Spleen (tissue), 11 donors: ENCODE data around the gene ZNF837. TPM values are rescaled to one million over a fixed set of nuclear protein-coding genes. Genes with fewer than 3 reads are reported as not detected.

Experiments used
- DNase-seq: peaks from one replicate; pipeline ENCODE4 v3.0.0-alpha.2; 2020
- H3K27ac ChIP-seq, 8 donors: fragments of 200-600 bp; sonication (generic) in 7 of 8; 1 replicate in 4 of 8; 2 replicates in 4 of 8; pipeline versions ENCODE4 v1.5.0 to v1.8.0; 2016 to 2021; ENCODE audit warnings: inconsistent platforms in 4 of 8, mild to moderate bottlenecking in 4 of 8, moderate library complexity in 1 of 8
- H3K27me3 ChIP-seq, 7 donors: fragments of 200-600 bp; sonication (generic) in 6 of 7; replicated peaks in 1 of 7; 1 replicate in 4 of 7; 2 replicates in 3 of 7; pipeline versions ENCODE4 v1.5.0 to v1.8.0; 2016 to 2021; ENCODE audit warnings: inconsistent platforms in 3 of 7, mild to moderate bottlenecking in 1 of 7
- H3K36me3 ChIP-seq, 6 donors: fragments of 200-600 bp; sonication (generic) in 5 of 6; 1 replicate in 4 of 6; 2 replicates in 2 of 6; pipeline versions ENCODE4 v1.5.0 to v1.8.0; 2016 to 2021; ENCODE audit warnings: inconsistent platforms in 2 of 6
- H3K4me1 ChIP-seq, 6 donors: fragments of 200-600 bp; sonication (generic) in 5 of 6; 1 replicate in 3 of 6; 2 replicates in 3 of 6; pipeline versions ENCODE4 v1.5.0 to v1.8.0; 2016 to 2021; ENCODE audit warnings: inconsistent platforms in 3 of 6
- H3K4me3 ChIP-seq, 8 donors: fragments of 200-600 bp; sonication (generic) in 7 of 8; 1 replicate in 4 of 8; 2 replicates in 4 of 8; pipeline versions ENCODE4 v1.5.0 to v1.8.0; 2016 to 2021; ENCODE audit warnings: inconsistent platforms in 4 of 8, mild to moderate bottlenecking in 4 of 8, moderate library complexity in 2 of 8
- H3K9me3 ChIP-seq, 8 donors: fragments of 200-600 bp; sonication (generic) in 7 of 8; 1 replicate in 4 of 8; 2 replicates in 4 of 8; pipeline versions ENCODE4 v1.5.0 to v1.8.0; 2016 to 2021; ENCODE audit warnings: inconsistent platforms in 4 of 8
- POLR2A ChIP-seq, 3 donors: fragments of 450-650 bp; IDR thresholded peaks; one replicate each; pipeline ENCODE4 v1.5.1; 2017; ENCODE audit warnings: antibody characterized with exemption in 3 of 3, mild to moderate bottlenecking in 1 of 3
- POLR2AphosphoS5 ChIP-seq, 3 donors: sonication (generic); formaldehyde crosslinking; IDR thresholded peaks; one replicate each; pipeline ENCODE4 v1.5.1; 2017; ENCODE audit warnings: antibody characterized with exemption in 3 of 3
- WGBS, 5 donors: extraction: QIAGEN DNeasy Blood & Tissue Kit in 3 of 5; methylation state at CpG; one replicate each; pipeline versions ENCODE4 v1.1.5 to v1.1.7; 2013 to 2018; 5-methylcytosine and 5-hydroxymethylcytosine counted together
- intact Hi-C: fragments of 100-400 bp; cut with DNase I; formaldehyde crosslinking; loops from one replicate; pipeline ENCODE4 v1.15.0; 2023; ENCODE audit warnings: low total_unique reads
- polyA plus RNA-seq, 3 donors: library from polyadenylated mRNA; stranded (reverse); fragments of 200-250 nt; gene quantifications; one replicate each; pipeline ENCODE4 v1.2.1, GENCODE V29; 2013
- total RNA-seq, 7 donors: library from RNA; depleted of rRNA in 3 of 7; stranded (reverse); fragments of >200 nt in 3 of 7; fragmentation: NEBNext Ultra II Directional in 4 of 7; extraction: Animal tissue kit (Norgen Biotek cat#: 25700) in 4 of 7; gene quantifications; one replicate each; pipeline versions ENCODE4 v1.1.0 to v1.2.1, GENCODE V29; 2016 to 2021
- TF ChIP-seq, protein P1 (sequence below), 11 experiments: fragments of 200-600 bp in 7 of 11; fragments of 450-650 bp in 4 of 11; sonication (generic) in 4 of 11; IDR thresholded peaks in 8 of 11; conservative IDR thresholded peaks in 3 of 11; 1 replicate in 7 of 11; 2 replicates in 4 of 11; pipeline versions ENCODE4 v1.4.0 to v1.8.0; 2016 to 2021; ENCODE audit warnings: antibody characterized with exemption in 11 of 11, inconsistent platforms in 4 of 11, mild to moderate bottlenecking in 1 of 11
- donor health status: healthy with polysubstance abuse.
- donor health status: DM: no; HTN: no; CAD: no; lungs with moderate emphysema.
- donor health status: DM: no; HTN: no; CAD: no.
- donor health status: Bipolar disorder and iron deficiency.
- donor health status: healthy.
- donor health status: DM: no; HTN: no; CAD: no.
- donor health status: DM: yes; HTN: yes; CAD: no.

Gene ZNF837
- total and polyA plus RNA-seq, 10 donors = 2.2 to 6.1 (median 3.2) TPM

DNA sequence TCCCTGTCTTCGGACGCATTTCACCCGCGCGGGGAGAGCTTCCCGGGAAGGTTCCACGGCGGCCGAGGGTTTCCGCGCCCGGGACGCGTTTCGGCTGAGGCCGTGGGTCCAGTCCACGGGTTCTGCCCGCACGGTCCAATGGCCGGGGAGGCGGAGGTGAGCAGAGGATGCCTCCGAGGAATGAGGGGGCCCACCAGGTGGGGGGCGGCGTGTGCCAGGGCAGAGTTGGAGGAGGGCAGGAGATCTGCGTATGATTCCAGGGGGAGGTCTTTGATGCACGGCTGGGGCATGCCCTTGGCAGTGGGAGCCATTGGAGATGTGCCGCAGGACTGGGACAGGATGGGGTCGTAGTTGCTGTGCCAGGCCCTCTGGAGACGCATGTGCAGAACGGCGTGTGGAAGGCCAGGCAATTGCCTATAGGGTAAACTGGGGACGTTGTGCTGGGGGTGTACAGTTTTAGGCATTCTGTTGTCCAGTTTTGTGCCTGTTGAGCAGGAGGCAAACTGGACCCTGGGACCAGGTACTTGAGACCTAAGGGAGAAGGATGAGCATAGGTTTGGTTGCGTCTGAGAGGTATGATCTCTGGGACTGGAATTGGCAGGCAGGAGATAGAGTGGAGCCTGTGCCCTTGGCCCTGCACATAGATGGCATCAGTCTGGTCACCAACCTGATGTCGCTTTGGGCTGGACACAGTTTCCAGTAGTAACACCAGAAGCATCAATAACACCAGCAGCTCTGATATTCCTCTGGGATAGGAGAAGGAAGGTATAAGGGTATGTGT is 28.4 kb upstream of the ZNF837 start:
- Histone ChIP-seq H3K9me3 (no peaks in the 10 kb centered on the region), H3K36me3 (no peaks in the 10 kb centered on the region), H3K27me3 (no peaks in the 10 kb centered on the region), H3K27ac (peak overlapping the region; percentile 75 to 94 (median 91)), H3K4me1 (peaks cover 8 to 32% (median 28%) of the 10 kb centered on the region in 6 donors), H3K4me3 (peak overlapping the region; percentile 85 to 100 (median 94))
- TF ChIP-seq POLR2AphosphoS5 (IDR thresholded peaks at IDR 0.05) (no peak), POLR2A (IDR thresholded peaks at IDR 0.05) (no peak)
- TF ChIP-seq, protein P1, sequence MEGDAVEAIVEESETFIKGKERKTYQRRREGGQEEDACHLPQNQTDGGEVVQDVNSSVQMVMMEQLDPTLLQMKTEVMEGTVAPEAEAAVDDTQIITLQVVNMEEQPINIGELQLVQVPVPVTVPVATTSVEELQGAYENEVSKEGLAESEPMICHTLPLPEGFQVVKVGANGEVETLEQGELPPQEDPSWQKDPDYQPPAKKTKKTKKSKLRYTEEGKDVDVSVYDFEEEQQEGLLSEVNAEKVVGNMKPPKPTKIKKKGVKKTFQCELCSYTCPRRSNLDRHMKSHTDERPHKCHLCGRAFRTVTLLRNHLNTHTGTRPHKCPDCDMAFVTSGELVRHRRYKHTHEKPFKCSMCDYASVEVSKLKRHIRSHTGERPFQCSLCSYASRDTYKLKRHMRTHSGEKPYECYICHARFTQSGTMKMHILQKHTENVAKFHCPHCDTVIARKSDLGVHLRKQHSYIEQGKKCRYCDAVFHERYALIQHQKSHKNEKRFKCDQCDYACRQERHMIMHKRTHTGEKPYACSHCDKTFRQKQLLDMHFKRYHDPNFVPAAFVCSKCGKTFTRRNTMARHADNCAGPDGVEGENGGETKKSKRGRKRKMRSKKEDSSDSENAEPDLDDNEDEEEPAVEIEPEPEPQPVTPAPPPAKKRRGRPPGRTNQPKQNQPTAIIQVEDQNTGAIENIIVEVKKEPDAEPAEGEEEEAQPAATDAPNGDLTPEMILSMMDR (IDR thresholded peaks at IDR 0.05 in 8 of 11, conservative IDR thresholded peaks at IDR 0.05 in 3 of 11) = peak in 1 of 11 experiments; percentile 6
- 2 to 6% (median 4%) methylated on average over 30 to 34 of the region's 34 CpGs for whole genome bisulfite sequencing, 5 donors
- no peak for DNase-seq
- intact Hi-C loops = no loop called here

DNA sequence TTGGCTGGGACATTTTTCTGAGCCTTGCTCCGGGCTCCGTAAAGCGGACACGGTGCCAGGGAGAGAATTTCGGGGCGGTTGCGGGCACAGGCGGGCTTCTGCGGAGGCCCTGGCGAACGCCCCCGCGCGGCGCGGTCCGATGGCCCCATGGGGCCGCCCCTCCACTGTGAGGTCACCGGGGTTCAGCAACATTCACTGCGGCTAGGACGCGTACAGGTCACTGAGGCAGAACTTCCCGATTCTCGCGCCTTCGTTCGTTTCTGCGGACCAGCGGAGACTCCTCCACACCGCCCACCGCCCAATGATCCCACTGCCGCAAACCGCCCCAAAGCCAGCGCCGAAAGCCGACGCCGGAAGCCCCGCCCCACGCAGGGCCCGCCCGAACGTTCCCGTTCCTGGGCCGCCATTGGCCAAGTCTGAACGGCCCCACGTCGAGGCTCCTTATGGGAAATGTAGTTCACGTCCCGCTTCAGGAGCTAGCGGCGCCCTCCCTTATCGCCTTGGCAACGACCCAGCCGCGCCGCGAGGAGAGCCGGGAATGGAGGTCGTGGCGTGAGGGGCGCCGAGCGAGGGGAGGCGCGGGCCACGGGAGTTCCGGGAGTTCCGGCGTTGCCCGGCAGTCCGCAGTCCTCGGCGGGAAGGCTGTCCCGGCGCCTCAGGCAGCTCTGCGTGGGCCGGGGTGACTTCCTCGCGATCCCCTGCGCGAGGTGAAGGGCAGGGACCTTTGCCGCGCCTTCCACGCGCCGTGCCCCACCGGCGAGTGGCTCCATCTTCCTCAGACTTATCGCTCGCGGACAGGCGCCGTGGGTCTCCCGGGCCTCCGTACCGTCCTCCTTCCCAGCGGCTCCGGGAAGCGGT is 27.6 kb upstream of the ZNF837 start, which contains the start of gene ZNF584:
Gene ZNF584 (plus strand): TSS at position 498 of the 858 bp plus-strand sequence. CDS start 499 bp downstream, outside the sequence.
- Histone ChIP-seq H3K27ac (peak within 1 kb of the TSS; percentile 75 to 94 (median 91)), H3K4me1 (peaks cover 8 to 32% (median 28%) of the 10 kb centered on the region in 6 donors), H3K27me3 (no peaks in the 10 kb centered on the region), H3K4me3 (peak within 1 kb of the TSS; percentile 85 to 100 (median 94)), H3K36me3 (no peaks in the 10 kb centered on the region), H3K9me3 (no peaks in the 10 kb centered on the region)
- WGBS, 5 donors = 0 to 1% (median 0%) methylated on average over 66 to 100 of the region's 100 CpGs
- intact Hi-C loops = no loop called here
- DNase-seq = peak; percentile 98
- TF ChIP-seq, protein P1 (IDR thresholded peaks at IDR 0.05 in 8 of 11, conservative IDR thresholded peaks at IDR 0.05 in 3 of 11) = peak in 3 of 11 experiments; percentile 9 to 27 (median 19)
- TF ChIP-seq POLR2A (IDR thresholded peaks at IDR 0.05) (peak in 1 of 3 donors; percentile 68), POLR2AphosphoS5 (IDR thresholded peaks at IDR 0.05) (peak; percentile 91 to 94 (median 93))

DNA sequence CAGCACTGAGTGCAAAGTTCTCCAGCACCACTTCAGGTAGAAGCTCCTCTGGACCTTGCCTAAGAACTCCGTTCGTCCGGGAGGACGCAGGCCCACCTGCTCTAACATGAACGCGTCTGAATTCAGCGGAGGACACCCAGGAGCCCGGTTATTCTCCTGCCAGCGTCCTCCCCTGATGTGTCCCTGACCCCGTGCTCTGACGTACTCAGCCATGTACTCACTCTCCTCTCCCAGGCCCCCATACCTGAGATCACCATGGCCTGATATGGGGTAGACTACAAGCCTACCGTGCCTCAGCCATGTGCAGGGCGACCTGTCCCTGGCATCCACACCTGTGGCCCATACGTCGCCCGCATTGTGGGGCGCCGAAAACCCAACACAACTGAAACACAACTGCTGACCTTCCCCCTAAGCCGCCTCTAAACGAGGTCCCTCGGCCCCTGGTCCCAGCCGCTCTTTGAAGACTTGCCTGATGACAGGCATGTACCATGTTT is 26.9 kb upstream of the ZNF837 start:
- Histone ChIP-seq H3K27ac (peak overlapping the region; percentile 75 to 94 (median 91)), H3K9me3 (no peaks in the 10 kb centered on the region), H3K4me3 (peak overlapping the region; percentile 85 to 100 (median 94)), H3K27me3 (no peaks in the 10 kb centered on the region), H3K36me3 (no peaks in the 10 kb centered on the region), H3K4me1 (peaks cover 8 to 32% (median 28%) of the 10 kb centered on the region in 6 donors)
- TF ChIP-seq, protein P1 (IDR thresholded peaks at IDR 0.05 in 8 of 11, conservative IDR thresholded peaks at IDR 0.05 in 3 of 11) = no peak
- TF ChIP-seq POLR2AphosphoS5 (IDR thresholded peaks at IDR 0.05) (no peak), POLR2A (IDR thresholded peaks at IDR 0.05) (no peak)
- DNase-seq = no peak
- intact Hi-C loops = no loop called here
- 20 to 31% (median 24%) methylated on average over 15 to 22 of the region's 22 CpGs for WGBS, 5 donors
